HG03354 (cell line): ENCODE data around the gene PRLHR.

Experiments used
- ATAC-seq: cut with Tn5 transposase; IDR thresholded peaks from one replicate; pipeline ENCODE4 v1.9.1; 2021; ENCODE audit warnings: mild to moderate bottlenecking; ENCODE audit not compliant: unreplicated experiment, poor library complexity, severe bottlenecking

The PRLHR gene

DNA sequence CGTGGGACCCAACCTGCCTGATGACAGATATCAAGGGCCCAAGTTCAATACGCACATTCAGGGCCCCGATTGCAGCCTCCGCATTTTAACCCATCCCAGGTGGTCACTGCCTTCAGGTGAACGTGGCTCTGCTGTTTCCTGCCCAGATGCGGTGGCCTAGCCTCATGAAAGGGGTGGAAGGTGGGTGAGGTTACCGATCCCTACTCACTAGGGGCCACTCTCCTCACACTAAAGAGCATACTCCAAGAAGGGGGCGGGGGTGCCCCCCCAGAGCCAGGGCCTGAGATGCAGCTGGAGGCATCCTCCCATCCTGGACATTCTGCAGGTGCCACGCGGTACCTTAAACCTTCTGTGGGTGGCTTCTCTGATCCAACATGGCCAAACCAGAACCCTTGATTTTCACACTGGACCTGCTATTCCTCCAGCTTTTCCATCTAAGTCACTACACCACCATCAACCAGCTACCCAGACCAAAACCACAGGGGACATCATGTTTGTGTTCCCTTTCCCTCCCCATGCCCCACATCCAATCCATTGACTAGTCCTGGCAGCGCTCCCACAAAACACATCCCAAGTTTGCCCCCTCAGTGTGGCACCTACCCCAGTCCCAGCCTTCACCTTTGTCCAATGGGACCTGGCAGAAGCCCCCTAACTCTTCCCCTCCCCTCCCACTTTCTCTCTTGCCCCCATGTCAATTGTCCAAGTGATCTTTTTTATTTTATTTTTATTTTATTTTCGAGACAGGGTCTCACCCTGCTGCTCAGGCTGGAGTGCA lies 30.0 kb downstream of the PRLHR start:
- ATAC-seq, result no peak

DNA sequence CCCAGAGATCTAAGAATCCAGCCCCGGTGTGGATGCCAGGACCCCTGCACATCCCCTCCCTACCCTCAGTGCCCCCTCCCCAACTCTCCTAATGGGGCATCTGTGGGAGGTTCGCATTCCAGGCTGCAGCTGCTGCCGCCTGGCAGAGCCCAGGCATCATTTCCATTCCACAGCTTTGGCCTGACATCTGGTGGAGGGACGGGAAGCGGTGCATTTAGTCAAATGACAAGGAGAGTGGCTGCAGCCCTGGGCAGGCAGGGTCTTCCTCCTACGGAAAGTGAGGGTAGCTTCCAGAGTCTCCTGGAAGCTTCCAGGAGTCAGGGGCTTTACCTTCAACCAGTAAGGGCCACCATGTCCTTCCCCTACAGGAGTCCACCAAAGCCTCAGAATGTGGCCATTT lies 30.8 kb downstream of the PRLHR start:
- no peak for ATAC-seq

DNA sequence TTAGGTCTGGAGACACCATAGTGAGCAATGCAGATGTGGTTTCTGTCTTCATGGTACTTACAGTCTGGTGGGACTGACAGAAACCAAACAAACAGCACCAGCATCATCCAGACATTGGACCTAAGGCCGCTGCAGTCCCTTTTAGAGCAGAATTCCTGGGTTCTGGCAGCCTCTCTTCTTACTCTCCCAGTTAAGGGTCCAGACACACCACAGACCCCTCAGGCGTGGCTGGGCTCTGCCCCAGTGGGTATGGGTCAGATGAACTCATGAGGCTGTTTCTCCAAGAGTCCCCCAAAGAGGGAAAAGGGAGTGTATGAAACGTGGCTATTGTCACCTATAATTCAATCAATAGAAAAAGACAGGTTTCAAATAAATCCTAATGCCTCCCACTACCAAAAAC lies 31.3 kb downstream of the PRLHR start:
- ATAC-seq, result no peak

DNA sequence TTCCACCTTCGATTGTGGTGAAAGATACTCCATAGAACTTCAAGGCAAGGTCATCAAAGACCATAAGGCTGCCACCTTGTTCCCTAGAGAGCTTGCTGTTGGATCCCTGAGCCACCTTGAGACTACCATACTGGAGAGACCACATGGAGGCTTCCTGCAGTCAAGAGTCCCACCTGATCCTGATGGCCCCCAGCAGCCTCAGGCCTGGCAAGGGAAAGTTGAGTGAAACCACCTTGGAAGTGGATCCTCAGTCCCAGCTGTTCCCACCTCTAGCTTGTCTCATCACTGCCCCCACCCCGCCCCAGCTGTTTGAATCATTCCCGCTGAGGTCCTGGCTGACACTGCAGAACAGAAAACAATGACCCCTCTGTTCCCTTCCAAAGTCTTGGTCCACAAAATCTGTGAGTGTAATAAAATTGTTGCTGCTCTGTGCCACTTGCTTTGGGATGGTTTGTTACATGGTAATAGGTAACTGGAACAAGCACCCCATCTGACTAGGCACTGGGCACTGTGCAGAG lies 32.0 kb downstream of the PRLHR start:
- ATAC-seq, result no peak

DNA sequence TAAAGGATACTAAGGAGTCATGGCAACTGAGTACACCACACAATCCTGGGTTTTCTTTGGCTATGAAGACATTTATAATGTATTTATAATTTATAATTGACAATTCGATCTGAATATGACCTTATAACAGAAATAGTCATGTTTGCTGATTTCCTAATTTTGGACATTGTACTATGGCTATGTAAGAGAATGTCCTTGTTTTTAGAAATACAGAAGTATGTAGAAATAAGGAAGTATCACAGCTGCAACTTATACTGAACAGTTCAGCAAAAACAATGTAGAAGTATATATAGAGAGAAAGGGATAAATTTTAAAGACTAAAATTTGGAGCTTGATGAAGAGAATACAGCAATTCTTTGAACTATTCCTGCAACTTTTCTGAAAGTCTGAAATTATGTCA lies 32.6 kb downstream of the PRLHR start:
- no peak for ATAC-seq

DNA sequence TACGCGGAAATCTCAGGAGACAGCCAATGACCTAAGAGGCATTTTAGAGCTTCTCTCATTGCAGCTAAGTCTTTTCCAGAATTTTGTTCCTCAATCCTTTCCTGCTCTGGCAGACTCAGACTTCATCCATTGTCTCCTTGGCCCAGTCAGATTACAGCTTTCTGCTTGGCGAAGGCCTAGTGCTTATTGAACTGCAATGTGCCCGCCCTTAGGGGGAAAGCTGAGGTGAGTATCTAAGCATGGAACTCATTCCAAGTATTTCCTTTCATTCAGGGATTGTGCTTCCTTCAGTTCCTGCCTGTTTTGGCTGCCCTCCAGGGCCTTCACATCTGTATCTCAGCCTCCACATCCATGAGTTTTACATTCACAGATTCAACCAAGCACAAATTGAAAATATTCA lies 37.5 kb downstream of the PRLHR start:
- no peak for ATAC-seq

DNA sequence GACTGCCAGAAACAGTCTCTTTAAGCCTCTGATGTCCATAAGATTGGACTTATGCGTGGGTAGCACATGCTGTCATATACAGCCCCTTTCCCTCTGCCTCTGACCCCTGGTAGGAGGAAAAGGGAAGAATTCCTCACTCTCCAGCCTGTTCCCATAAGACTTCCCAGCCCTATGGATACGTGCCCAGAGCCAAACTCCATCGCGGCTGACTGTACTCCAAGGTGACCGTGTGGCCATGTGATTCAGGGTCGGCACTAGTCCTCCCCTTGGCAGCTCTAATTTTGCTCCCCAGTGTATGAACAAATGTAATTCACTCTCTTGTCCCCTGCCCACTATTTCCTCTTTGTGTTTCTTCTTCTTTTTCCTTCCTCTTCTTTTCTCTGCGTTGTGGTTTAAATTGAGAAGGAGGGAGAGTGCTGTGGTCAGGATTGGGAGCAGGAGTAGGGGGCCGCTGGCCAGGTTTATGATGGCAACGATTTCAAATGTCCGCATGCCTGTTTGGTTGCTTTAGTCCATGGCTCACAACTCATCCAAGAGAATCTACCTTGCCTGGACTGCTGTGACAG lies 43.8 kb downstream of the PRLHR start:
- ATAC-seq, result no peak

DNA sequence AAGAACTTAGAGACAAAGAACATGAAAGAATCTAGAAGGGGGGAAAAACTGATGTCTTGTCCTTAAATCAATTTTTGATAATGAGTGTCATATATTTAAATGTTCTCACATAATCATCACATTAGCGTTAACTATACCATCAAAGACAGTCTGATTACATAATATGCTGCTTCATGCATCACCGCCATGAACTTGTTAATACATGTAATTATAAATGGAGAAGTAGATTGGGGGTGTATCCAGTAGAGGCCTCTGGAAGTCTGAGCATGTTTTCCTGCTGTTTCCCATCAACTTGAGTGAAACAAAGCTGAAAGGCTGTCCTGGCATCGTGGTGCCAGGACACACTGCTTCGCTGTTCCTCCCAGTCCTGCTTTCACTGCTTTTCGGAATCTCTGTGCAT lies 48.2 kb downstream of the PRLHR start:
- ATAC-seq, result no peak

DNA sequence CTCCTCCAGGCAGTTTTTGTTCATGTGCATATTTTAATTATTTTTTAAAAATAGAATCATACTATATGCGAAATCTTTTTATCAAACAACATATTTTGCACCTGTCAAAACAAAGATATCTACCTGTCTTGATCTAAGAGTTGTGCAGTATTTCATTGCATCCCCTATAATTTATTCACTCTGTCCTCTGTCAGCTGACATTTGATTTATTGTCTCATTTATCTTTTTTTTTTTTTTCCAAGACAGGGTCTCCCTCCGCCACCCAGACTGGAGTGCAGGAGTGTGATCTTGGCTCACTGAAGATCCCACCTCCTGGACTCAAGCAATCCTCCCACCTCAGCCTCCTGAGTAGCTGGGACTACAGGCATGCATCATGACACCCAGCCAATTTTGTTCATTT lies 49.0 kb downstream of the PRLHR start:
- ATAC-seq, result no peak

DNA sequence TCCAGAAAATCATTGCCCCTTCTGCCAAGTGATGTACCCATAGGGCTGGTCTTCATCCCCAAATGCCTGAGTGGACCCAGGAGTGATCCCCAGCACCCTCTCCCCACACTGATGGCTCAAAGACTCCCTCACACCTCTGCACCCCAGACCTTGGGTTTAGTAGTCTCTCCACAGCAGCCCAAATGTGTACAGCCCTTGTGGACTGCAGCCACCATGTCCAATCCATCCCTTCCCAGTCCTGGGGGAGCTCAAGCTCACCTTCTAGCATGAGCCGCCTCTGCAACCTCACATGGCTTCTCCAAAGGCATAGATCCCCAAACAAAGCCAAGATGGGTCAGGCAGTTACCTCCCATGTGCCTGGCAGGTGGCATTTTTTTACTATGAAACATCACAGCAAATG lies 50.1 kb downstream of the PRLHR start:
- ATAC-seq, result no peak

DNA sequence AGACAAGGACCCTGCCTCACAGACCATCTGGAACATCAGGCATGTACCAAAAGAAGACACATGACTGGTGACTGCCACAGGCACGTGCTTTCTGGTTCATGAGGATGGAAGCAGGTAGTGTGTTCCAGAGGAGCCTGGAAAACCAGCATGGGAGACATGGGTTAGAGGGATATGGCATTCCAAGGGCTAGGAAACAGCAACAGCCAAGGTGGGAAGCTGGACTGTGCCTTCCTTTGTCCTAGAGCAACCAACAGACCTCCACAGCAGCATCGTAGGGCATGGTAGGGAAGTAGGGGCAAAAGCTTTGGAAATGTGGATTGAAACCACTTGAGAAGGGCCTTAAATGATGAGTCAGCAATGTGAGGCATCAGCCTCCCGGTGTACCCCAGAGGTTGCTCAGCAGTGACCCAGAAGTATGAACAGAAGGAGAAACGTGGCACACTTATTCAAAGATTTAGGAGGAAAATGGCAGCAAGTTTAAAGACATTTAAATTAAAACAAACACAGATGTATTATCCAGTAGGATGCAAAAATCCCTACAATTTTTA lies 51.0 kb downstream of the PRLHR start:
- no peak for ATAC-seq

DNA sequence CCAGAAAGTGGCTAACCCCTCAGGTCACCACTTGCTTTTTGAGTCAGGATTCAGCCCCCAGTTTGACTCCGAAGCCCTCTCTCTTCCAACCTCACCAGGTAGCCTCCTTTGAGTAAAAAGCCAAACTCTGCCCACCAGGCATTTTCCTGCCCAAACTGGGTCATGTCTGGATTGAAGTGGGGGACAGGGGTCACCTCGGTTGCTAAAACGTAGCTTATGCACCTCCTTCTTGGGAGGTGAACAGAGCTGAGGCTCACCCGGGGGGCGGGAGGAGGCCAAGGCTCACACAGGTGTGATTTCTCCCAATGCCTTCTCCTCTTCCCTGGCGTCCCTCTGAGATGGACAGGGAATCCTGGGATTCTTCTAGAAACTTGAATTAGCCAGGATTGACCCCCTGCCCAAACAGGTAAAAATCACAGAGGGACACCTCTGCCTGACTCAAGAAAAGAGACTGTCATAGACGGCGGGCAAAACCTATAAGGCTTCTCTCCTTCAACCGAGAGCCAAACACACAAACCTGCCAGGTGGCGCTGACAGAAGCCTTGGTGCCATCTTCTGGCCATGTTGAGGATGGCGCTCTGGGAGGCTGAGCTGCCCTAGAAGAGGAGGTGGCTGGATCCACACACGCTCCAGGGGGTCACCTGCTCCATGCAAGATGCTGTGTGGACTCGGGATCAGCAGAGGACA lies 51.6 kb downstream of the PRLHR start:
- peak; percentile 88 for ATAC-seq

DNA sequence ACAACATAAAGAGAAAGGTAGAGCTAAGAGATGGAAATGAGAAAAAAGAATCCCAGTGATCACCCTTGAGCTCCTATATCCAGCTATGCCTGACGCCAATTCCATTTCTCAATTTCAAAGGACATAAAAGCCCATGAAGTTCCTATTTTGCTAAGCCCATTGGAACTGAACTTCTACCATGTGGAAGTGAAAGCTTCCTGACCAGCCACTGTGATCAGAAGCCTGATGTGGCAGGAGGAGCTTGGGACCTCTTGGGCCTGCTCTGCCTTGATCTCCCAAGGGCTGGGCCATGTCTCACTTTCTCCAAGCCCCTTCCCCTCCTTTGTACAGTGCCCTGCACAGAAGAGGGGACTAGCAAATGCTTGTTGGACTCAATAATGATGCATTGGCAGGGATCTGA lies 52.7 kb downstream of the PRLHR start:
- ATAC-seq, result no peak

DNA sequence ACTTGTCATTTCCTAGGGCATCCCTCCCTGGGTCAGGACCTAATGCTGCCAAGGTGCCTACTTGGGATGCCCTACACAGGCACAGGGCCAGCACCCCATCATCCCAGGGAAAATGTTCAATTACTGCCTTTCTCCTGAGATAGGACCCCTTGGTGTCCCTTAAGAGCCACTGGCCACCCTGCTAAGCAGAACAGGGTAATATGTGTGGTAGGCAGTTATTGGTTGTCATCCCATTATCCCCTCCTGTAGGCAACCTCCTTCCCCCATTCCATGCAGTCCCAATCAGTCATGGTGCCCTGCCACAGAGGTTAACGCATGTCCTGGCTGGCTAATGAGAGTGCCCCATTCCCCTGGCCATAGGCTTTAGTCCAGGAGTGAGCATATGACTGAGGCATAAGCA lies 53.2 kb downstream of the PRLHR start:
- no peak for ATAC-seq

DNA sequence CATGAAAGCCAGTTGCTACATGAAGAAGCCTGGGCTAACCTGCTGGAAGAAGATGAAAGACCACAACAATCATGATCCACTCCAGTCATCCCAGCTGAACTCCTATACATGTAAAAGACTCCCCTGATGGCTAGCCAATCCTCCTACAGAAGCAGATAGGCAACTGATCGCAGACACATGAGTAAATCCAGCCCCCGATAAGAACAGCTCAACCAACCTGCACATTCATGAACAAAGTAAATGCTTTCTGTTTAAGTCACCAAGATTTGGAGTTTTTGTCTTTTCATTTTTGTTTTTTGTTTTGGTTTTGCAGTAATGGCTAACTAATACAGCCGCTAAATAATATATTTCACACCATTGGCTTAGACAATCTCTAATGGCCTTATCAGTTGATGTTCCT lies 53.7 kb downstream of the PRLHR start:
- ATAC-seq, result no peak
